Measurements from ENCODE around the gene USP37.
A peak's percentile ranks its signal among the peaks of the same experiment; 100 is the strongest.
"Not testable (repeated sequence)": the region's sequence is repeated elsewhere in the genome, so short reads cannot be mapped to it uniquely, and the experiment has no call there.

Gene USP37

GRCh38 chr2:218547978-218548377 is 20.2 kb downstream of the USP37 start:
- no peak for TF ChIP-seq CTCF (IDR thresholded peaks at IDR 0.05; ENCODE audit: low read depth, low read length)
- DNase-seq (ENCODE audit: low read depth in 2 of 2): no peak
- no peak overlapping the region for H3K4me3 ChIP-seq (replicated peaks in 1 of 2; ENCODE audit: low read depth in 2 of 2, low read length in 2 of 2)

- no peak for DNase-seq (ENCODE audit: low read depth in 2 of 2)
- no peak overlapping the region for H3K4me3 ChIP-seq (replicated peaks in 1 of 2; ENCODE audit: low read depth in 2 of 2, low read length in 2 of 2)
- TF ChIP-seq CTCF (IDR thresholded peaks at IDR 0.05; ENCODE audit: low read depth, low read length): no peak
Measured at GRCh38 chr2:218547511-218547910, 20.6 kb downstream of the USP37 start.

GRCh38 chr2:218546012-218546411 is 22.1 kb downstream of the USP37 start:
- no peak for TF ChIP-seq CTCF (IDR thresholded peaks at IDR 0.05; ENCODE audit: low read depth, low read length)
- no peak overlapping the region for H3K4me3 ChIP-seq (replicated peaks in 1 of 2; ENCODE audit: low read depth in 2 of 2, low read length in 2 of 2)
- DNase-seq (ENCODE audit: low read depth in 2 of 2): no peak

- TF ChIP-seq CTCF (IDR thresholded peaks at IDR 0.05; ENCODE audit: low read depth, low read length): no peak
- peak in 1 of 2 donors; percentile 4 for DNase-seq (ENCODE audit: low read depth in 2 of 2)
- H3K4me3 ChIP-seq (replicated peaks in 1 of 2; ENCODE audit: low read depth in 2 of 2, low read length in 2 of 2): no peak overlapping the region
Measured at GRCh38 chr2:218540015-218540414, 28.1 kb downstream of the USP37 start.

GRCh38 chr2:218536804-218537494 is 31.2 kb downstream of the USP37 start:
- no peak for TF ChIP-seq CTCF (IDR thresholded peaks at IDR 0.05; ENCODE audit: low read depth, low read length)
- no peak overlapping the region for H3K4me3 ChIP-seq (replicated peaks in 1 of 2; ENCODE audit: low read depth in 2 of 2, low read length in 2 of 2)
- peak in 1 of 2 donors; percentile 3 for DNase-seq (ENCODE audit: low read depth in 2 of 2)

- no peak overlapping the region for H3K4me3 ChIP-seq (replicated peaks in 1 of 2; ENCODE audit: low read depth in 2 of 2, low read length in 2 of 2)
- no peak for TF ChIP-seq CTCF (IDR thresholded peaks at IDR 0.05; ENCODE audit: low read depth, low read length)
- no peak for DNase-seq (ENCODE audit: low read depth in 2 of 2)
Measured at GRCh38 chr2:218529990-218530389, 38.2 kb downstream of the USP37 start.

- not testable (repeated sequence) for DNase-seq (ENCODE audit: low read depth in 2 of 2); H3K4me3 ChIP-seq (replicated peaks in 1 of 2; ENCODE audit: low read depth in 2 of 2, low read length in 2 of 2)
Measured at GRCh38 chr2:218528409-218528808, 39.7 kb downstream of the USP37 start.
